Gastrocnemius medialis (tissue), 4 donors: Measurements from ENCODE around the gene CALU. TPM values are rescaled to one million over a fixed set of nuclear protein-coding genes. Genes with fewer than 3 reads are reported as not detected.

Experiments used
- ATAC-seq, 2 donors: fragments of 150-250 bp; one replicate each; pipeline ENCODE4 v1.9.1; 2016
- DNase-seq, 2 donors: peaks; one replicate each; pipeline ENCODE4 v3.0.0-alpha.2; 2019
- H3K27ac ChIP-seq, 4 donors: fragments of 200-600 bp; sonication (generic); 1 replicate in 1 of 4; 2 replicates in 3 of 4; pipeline ENCODE4 v1.5.1; 2016 to 2018; ENCODE audit warnings: mild to moderate bottlenecking in 2 of 4, moderate library complexity in 1 of 4
- H3K27me3 ChIP-seq, 3 donors: fragments of 200-600 bp; sonication (generic) in 2 of 3; 1 replicate in 1 of 3; 2 replicates in 2 of 3; pipeline versions ENCODE4 v1.5.1 to v1.6.0; 2016 to 2019; ENCODE audit warnings: mild to moderate bottlenecking in 1 of 3, moderate library complexity in 1 of 3
- H3K36me3 ChIP-seq, 2 donors: fragments of 200-600 bp; sonication (generic) in 1 of 2; one replicate each; pipeline ENCODE4 v1.5.1; 2017 to 2018
- H3K4me1 ChIP-seq, 2 donors: fragments of 200-600 bp; sonication (generic) in 1 of 2; one replicate each; pipeline ENCODE4 v1.5.1; 2016 to 2017; ENCODE audit warnings: mild to moderate bottlenecking in 2 of 2
- H3K4me3 ChIP-seq, 4 donors: fragments of 200-600 bp; sonication (generic) in 3 of 4; 1 replicate in 1 of 4; 2 replicates in 3 of 4; pipeline ENCODE4 v1.5.1; 2016 to 2019; ENCODE audit warnings: mild to moderate bottlenecking in 2 of 4
- H3K9me3 ChIP-seq, 3 donors: fragments of 200-600 bp; sonication (generic) in 2 of 3; 1 replicate in 1 of 3; 2 replicates in 2 of 3; pipeline ENCODE4 v1.5.1; 2016 to 2019
- CTCF ChIP-seq, 5 experiments: fragments of 450-650 bp in 3 of 5; fragments of 200-600 bp in 2 of 5; sonication (generic) in 2 of 5; IDR thresholded peaks in 4 of 5; conservative IDR thresholded peaks in 1 of 5; 1 replicate in 4 of 5; 2 replicates in 1 of 5; pipeline ENCODE4 v1.5.1; 2016 to 2019; ENCODE audit warnings: antibody characterized with exemption in 5 of 5, mild to moderate bottlenecking in 3 of 5, moderate library complexity in 3 of 5
- POLR2A ChIP-seq, 2 donors: fragments of 450-650 bp; IDR thresholded peaks; one replicate each; pipeline ENCODE4 v1.6.1; 2017; ENCODE audit warnings: antibody characterized with exemption in 2 of 2, mild to moderate bottlenecking in 2 of 2, moderate library complexity in 2 of 2
- in situ Hi-C, 4 donors: fragments of 200-750 bp; cut with MboI; loops; one replicate each; pipeline versions ENCODE4 v1.15.0 to v1.8.0; 2017; ENCODE audit warnings: low sequenced_read_pairs in 4 of 4
- intact Hi-C: fragments of 100-400 bp; cut with DNase I; formaldehyde crosslinking; loops from one replicate; pipeline ENCODE4 v1.15.1; 2023; ENCODE audit warnings: low total_unique reads
- total RNA-seq, 4 donors: library from RNA; depleted of rRNA; stranded (reverse); fragments of >200 nt; gene quantifications; one replicate each; pipeline versions ENCODE4 v1.1.0 to v1.2.3, GENCODE V29; 2016

Gene CALU
- total RNA-seq, 4 donors from 2014 or later = 40.1 to 115 (median 90.6) TPM

DNA sequence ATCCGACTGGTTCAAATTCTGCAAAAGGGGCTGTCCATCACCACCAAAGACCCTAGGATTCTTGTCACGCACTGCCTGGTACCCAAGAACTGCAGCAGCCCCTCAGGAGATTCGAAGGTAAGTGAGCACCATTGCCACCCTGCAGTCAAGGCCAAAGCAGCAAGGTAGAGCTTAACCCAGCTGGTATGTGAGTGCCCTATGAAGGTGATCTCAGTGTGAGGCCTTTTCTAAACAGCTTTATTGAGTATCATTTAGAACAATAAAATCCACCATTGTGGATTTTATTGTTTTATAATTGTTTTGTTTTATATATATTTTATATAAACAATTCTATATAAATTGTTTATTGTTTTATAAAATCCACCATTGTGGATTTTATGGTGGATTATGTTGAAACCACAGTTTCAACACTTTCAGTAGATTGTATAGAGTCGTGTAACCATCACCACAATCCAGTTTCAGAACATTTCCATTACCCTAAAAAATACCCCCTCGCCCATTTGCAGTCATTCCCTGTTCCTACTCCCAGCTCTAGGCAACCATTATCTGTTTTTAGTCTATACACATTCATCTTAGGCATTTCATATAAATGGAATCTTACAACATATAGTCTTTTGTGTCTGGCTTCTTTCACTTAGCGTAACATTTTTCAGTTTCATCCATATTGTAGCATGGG is 20.1 kb upstream of the CALU start:
- Histone ChIP-seq H3K9me3 (no peaks in the 10 kb centered on the region), H3K27me3 (no peaks in the 10 kb centered on the region), H3K4me3 (no peak overlapping the region), H3K36me3 (no peaks in the 10 kb centered on the region), H3K27ac (no peak overlapping the region), H3K4me1 (no peaks in the 10 kb centered on the region)
- DNase-seq (no peak), ATAC-seq (no peak)
- intact Hi-C loops = no loop called here
- no peak for TF ChIP-seq POLR2A (IDR thresholded peaks at IDR 0.05)
- TF ChIP-seq CTCF (IDR thresholded peaks at IDR 0.05 in 4 of 5, conservative IDR thresholded peaks at IDR 0.05 in 1 of 5) = no peak
- in situ Hi-C loops = no loop called here

- in situ Hi-C loops (no loop called here), intact Hi-C loops (no loop called here)
- Histone ChIP-seq H3K27me3 (no peaks in the 10 kb centered on the region), H3K9me3 (no peaks in the 10 kb centered on the region), H3K27ac (no peak overlapping the region), H3K4me1 (no peaks in the 10 kb centered on the region), H3K36me3 (no peaks in the 10 kb centered on the region), H3K4me3 (no peak overlapping the region)
- ATAC-seq (no peak), DNase-seq (no peak)
- TF ChIP-seq POLR2A (IDR thresholded peaks at IDR 0.05) (no peak), CTCF (IDR thresholded peaks at IDR 0.05 in 4 of 5, conservative IDR thresholded peaks at IDR 0.05 in 1 of 5) (no peak)
Measured at GRCh38 chr7:128721376-128721775, 17.8 kb upstream of the CALU start.

DNA sequence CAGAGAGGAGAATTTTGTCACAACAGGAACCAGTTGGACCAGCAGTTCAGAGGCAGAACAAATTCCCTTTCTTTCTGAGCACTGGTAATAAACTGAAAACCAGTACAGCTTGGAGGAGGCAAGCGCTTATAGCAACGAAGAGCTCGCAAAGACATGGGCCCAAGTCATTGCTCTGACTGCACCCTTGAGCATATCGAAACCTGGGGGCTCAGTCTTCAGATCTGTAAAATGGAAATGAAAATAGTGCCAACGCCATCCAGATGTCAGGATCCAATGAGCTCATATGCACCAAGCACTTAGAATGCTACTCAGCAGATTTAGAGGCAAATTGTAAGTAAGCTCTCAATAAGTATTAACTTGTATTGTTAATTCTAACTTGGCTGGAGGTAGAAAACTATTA is 14.4 kb upstream of the CALU start:
- Histone ChIP-seq H3K27me3 (no peaks in the 10 kb centered on the region), H3K9me3 (no peaks in the 10 kb centered on the region), H3K27ac (no peak overlapping the region), H3K4me1 (no peaks in the 10 kb centered on the region), H3K36me3 (no peaks in the 10 kb centered on the region), H3K4me3 (no peak overlapping the region)
- ATAC-seq (no peak), DNase-seq (no peak)
- TF ChIP-seq CTCF (IDR thresholded peaks at IDR 0.05 in 4 of 5, conservative IDR thresholded peaks at IDR 0.05 in 1 of 5) (no peak), POLR2A (IDR thresholded peaks at IDR 0.05) (no peak)
- intact Hi-C loops (no loop called here), in situ Hi-C loops (no loop called here)

GRCh38 chr7:128725531-128725930 is 13.6 kb upstream of the CALU start:
- no peak overlapping the region for H3K4me3 ChIP-seq
- no peaks in the 10 kb centered on the region for H3K9me3 ChIP-seq
- H3K27me3 ChIP-seq = no peaks in the 10 kb centered on the region
- in situ Hi-C loops = no loop called here
- TF ChIP-seq POLR2A (IDR thresholded peaks at IDR 0.05) = no peak
- TF ChIP-seq CTCF (IDR thresholded peaks at IDR 0.05 in 4 of 5, conservative IDR thresholded peaks at IDR 0.05 in 1 of 5) = no peak
- intact Hi-C loops = no loop called here
- no peaks in the 10 kb centered on the region for H3K36me3 ChIP-seq
- ATAC-seq = no peak
- no peak overlapping the region for H3K27ac ChIP-seq
- no peak for DNase-seq
- no peaks in the 10 kb centered on the region for H3K4me1 ChIP-seq
